Stimulated activated CD4-positive, alpha-beta T cell treated with anti-CD3 and anti-CD28 coated beads, Interleukin-1b, Interleukin-23, amount 100 ng/mL, for 24 hours (primary cell): Measurements from ENCODE around the gene CDCA4.
A peak's percentile ranks its signal among the peaks of the same experiment; 100 is the strongest.

Experiments
- DNase-seq, 4 experiments: peaks; one replicate each; pipeline ENCODE4 v3.0.0-alpha.2; 2020; ENCODE audit warnings: low read depth in 4 of 4, low spot score in 1 of 4

CDCA4 gene

GRCh38 chr14:104977008-104977680 lies 43.7 kb downstream of the CDCA4 start:
- no peak for DNase-seq

- DNase-seq, result peak; percentile 75 to 81 (median 79)
Observed at GRCh38 chr14:104976198-104977007, 44.5 kb downstream of the CDCA4 start.

GRCh38 chr14:104975481-104976197 lies 45.2 kb downstream of the CDCA4 start:
- DNase-seq, result no peak

GRCh38 chr14:104974665-104975390 lies 46.1 kb downstream of the CDCA4 start:
- no peak for DNase-seq

GRCh38 chr14:104974146-104974541 lies 46.7 kb downstream of the CDCA4 start:
- DNase-seq, result no peak

- DNase-seq, result no peak
Observed at GRCh38 chr14:104973385-104974145, 47.3 kb downstream of the CDCA4 start.

GRCh38 chr14:104973135-104973384 lies 47.8 kb downstream of the CDCA4 start:
- no peak for DNase-seq

- DNase-seq, result no peak
Observed at GRCh38 chr14:104972301-104973134, 48.4 kb downstream of the CDCA4 start.

GRCh38 chr14:104971447-104972240 lies 49.2 kb downstream of the CDCA4 start:
- DNase-seq, result no peak

- DNase-seq, result no peak
Observed at GRCh38 chr14:104970231-104971068, 50.4 kb downstream of the CDCA4 start.

GRCh38 chr14:104969741-104970230 lies 51.1 kb downstream of the CDCA4 start:
- DNase-seq, result no peak

- no peak for DNase-seq
Observed at GRCh38 chr14:104968541-104969401, 52.1 kb downstream of the CDCA4 start.

GRCh38 chr14:104968153-104968527 lies 52.7 kb downstream of the CDCA4 start:
- no peak for DNase-seq

GRCh38 chr14:104967386-104968152 lies 53.3 kb downstream of the CDCA4 start:
- no peak for DNase-seq

GRCh38 chr14:104966981-104967385 lies 53.9 kb downstream of the CDCA4 start:
- DNase-seq, result no peak

- DNase-seq, result no peak
Observed at GRCh38 chr14:104966261-104966865, 54.5 kb downstream of the CDCA4 start.
